Fibroblast of the aortic adventitia (primary cell): ENCODE measurements around the gene STK11. TPM values are rescaled to one million over a fixed set of nuclear protein-coding genes. Genes with fewer than 3 reads are reported as not detected.

Source experiments
- DNase-seq: peaks from one replicate; pipeline ENCODE4 v3.0.0-alpha.2; 2010; ENCODE audit warnings: low read depth
- H3K4me3 ChIP-seq: 2 replicates; pipeline ENCODE4 v1.5.1; 2011; ENCODE audit warnings: low read depth, mild to moderate bottlenecking, control low read depth, low read length, moderate library complexity
- total RNA-seq: library from RNA; depleted of rRNA; stranded (reverse); fragments of >200 nt; gene quantifications from 2 replicates; pipeline ENCODE4 v1.2.3, GENCODE V29; 2012; ENCODE audit warnings: low replicate concordance
- TF ChIP-seq, protein P1 (sequence below): IDR thresholded peaks from 2 replicates; pipeline ENCODE4 v1.5.1; 2011; ENCODE audit warnings: mild to moderate bottlenecking, low read length, control low read depth, inconsistent platforms; ENCODE audit not compliant: insufficient read depth

The STK11 gene
- total RNA-seq, 1 donor, result 54.1 TPM

DNA sequence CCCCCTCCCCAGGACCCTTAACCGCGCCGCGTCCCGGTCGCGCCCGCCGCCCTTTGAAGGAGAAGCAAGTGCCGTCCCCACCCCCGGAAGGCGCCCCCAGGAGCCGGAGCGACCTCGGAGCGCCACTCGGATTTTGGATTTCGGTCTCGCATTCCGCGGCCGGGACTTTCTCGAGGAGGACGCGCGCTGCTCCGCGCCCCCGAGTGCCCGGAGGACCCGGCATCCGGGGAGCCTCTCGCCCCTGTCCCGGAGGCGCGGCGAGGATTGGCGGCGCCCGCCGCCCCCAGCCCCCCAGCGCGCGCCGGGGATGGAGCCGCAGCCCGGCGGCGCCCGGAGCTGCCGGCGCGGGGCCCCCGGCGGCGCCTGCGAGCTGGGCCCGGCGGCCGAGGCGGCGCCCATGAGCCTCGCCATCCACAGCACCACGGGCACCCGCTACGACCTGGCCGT, 44.4 kb downstream of the STK11 start:
- DNase-seq, result no peak
- TF ChIP-seq, protein P1, sequence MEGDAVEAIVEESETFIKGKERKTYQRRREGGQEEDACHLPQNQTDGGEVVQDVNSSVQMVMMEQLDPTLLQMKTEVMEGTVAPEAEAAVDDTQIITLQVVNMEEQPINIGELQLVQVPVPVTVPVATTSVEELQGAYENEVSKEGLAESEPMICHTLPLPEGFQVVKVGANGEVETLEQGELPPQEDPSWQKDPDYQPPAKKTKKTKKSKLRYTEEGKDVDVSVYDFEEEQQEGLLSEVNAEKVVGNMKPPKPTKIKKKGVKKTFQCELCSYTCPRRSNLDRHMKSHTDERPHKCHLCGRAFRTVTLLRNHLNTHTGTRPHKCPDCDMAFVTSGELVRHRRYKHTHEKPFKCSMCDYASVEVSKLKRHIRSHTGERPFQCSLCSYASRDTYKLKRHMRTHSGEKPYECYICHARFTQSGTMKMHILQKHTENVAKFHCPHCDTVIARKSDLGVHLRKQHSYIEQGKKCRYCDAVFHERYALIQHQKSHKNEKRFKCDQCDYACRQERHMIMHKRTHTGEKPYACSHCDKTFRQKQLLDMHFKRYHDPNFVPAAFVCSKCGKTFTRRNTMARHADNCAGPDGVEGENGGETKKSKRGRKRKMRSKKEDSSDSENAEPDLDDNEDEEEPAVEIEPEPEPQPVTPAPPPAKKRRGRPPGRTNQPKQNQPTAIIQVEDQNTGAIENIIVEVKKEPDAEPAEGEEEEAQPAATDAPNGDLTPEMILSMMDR, result no peak
- peak overlapping the region; percentile 86 for H3K4me3 ChIP-seq

DNA sequence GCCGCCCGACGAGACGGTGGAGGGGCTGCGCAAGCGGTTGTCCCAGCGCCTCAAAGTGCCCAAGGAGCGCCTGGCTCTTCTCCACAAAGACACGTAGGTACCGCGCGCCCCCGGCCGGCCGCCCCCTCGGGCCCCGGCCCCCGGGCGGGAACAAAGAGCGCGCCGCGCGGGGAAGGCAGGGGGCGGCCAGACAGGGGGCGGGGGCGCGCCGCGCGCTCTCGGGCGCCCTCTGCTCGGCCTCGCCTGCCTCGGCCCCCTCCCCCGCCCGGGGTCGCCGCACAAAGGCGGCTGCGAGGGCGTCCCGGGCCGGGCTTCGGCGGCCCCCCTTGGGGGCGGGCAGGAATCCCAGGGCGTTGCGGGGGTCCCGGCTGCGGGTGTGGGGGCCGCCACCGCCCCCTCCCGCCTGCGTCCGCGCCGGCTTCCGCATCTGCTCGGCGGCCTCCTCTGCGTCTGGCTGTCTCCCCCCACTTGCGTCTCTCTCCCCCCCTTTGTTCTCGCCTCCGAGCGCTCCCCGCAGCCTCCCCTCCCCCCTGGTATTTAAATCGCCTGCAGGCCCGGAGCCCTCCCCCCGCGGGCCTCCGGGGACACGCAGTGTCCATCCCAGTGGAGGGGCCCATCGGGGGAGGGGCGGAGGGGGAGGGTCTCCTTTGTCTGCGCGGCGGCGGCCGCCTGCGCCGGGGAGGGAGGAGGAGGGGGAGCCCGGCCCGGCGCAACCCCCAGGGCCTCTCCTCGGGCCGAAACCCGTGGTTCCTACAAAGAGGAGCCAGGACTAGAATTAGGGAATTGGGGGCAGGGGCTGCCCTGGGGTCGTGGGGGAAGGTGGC, 45.1 kb downstream of the STK11 start:
- TF ChIP-seq, protein P1, result no peak
- H3K4me3 ChIP-seq, result peak overlapping the region; percentile 86
- peak; percentile 63 for DNase-seq

DNA sequence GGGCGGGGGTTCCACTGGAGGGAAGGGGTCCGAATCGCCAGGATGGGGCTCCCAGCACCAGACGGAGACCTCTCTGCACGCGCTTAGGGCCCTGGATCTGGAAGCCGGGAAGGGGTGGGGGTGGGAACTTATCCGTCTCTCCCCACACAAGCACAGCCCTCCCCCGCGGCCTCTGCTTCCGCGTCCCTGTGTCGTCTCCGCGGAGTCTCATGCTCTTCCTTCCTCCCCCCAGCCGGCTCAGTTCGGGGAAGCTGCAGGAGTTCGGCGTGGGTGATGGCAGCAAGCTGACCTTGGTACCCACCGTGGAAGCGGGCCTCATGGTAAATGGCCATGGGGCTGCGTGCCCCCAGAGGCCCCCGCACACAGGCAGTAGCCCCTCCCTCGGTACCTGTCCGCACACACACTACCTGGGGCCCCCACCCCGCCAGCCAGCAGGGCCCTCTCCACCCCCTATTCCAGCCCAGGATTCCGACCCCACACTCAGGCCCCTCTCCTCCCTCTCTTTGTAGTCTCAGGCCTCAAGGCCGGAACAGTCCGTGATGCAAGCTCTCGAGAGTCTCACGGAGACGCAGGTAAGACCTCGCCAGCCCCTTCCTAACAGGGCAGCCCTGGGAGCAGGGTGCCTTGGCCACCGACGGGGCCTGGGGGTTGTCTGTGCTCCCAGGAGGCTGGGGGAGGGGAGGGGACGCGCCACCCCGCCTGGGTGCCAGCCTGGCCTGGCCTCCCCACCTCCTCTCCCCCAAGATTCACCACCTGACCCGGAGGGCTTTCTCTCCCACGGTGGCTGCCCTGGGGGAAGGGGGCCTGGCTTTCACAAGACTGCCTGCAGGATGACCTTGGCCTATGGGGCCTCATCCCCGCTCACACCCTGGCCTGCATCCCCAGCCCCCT, 46.0 kb downstream of the STK11 start:
- H3K4me3 ChIP-seq, result peak overlapping the region; percentile 86
- TF ChIP-seq, protein P1, result no peak
- DNase-seq, result peak; percentile 63

DNA sequence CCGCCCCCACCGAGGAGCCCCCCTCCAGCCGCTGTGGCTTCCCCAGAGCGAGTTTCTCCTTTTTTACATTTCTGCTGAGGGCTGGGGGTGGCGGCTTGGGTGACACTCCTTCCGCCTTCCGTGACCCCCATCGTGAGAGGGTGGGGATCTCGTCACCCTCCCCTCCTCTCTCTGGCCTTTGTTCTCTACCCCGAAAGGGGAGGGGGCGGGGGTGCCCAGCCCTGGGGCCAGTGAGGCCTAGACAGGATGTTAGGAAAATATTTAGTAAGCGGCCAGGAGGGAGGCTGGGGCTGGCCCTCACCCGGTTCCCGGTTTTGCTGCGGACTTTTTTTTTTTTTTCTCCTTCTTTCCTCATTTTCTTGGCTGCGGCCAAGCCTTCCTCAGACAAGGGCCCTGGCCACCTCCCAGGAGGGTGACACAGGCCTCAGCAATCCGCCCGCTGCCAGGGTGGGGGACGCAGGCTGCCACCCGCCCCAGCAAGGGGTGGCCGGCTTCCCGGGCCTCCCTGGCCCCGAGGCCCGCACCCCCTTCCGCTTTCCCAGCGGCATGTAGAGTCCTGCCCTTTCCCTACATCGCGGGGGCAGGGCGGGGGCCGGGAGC, 46.7 kb downstream of the STK11 start:
- H3K4me3 ChIP-seq, result peak overlapping the region; percentile 86
- TF ChIP-seq, protein P1, result no peak
- peak; percentile 99 for DNase-seq

DNA sequence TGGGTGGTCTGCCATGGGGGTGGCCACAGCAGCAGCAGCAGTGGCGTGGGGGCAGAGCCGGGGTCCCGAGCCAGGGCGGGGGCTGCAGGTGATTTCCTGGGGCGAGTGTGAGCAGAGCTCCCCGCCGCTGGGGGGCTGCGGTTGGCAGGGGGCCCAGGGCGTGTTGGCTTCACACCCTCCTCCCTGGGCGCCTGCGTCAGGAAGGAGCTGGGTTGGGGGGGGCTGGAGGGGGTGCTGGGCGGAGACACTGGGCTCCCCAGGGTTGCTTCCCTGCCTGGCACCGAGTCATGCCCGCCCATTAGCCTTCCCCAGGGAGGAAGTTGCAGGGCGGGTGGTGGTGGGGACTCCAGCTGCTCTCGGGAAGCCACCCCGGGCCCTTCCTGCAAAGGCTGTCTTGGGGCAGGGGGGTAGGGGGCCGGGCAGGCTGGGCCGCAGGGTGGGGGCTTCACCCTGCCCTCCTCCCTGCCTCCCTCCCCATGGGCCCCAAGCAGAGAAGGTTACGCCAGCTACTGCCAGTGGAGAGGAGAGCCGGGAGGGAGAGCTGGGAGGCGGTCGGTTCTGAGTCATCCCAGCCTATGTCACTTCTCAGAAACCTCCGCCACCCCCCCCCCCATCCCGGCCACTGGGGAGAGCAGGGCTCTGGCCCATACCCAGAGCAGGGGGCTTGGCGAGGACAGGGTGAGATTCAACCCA, 47.4 kb downstream of the STK11 start:
- H3K4me3 ChIP-seq, result peak overlapping the region; percentile 86
- peak; percentile 97 for DNase-seq
- TF ChIP-seq, protein P1, result peak; percentile 40

DNA sequence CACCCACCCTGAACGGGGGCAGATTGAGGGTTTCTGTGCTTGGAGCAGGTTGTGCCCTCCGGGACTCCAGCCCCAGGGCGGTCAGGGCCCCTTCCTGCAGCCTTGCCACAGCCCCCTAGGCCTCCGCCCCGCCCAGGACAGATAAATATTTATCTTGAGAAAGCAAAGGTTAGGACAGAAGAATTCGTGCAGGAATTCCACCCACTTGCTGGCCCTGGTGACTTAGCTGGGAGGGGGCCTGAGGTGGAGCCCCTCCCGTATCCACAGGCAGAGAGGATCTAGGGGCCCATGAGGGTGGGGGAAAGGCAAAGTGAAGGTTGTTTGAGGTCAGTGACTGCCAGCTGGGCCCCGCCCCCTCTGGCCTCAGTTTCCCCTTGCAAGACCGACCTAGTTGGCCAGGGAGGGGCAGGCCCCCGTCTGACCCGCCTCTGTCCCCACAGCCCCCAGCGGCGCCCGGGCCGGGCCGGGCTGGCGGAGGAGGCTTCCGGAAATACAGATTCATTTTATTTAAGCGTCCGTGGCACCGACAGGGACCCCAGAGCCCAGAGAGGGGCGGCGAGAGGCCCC, 48.0 kb downstream of the STK11 start:
- H3K4me3 ChIP-seq, result peak overlapping the region; percentile 64
- TF ChIP-seq, protein P1, result no peak
- no peak for DNase-seq
